Esophagus squamous epithelium (tissue), 4 donors: Measurements from ENCODE around the gene CTSH.

Experiments
- CTCF ChIP-seq, 6 experiments: fragments of 450-650 bp in 4 of 6; fragments of 200-600 bp in 2 of 6; sonication (generic) in 2 of 6; IDR thresholded peaks; one replicate each; pipeline ENCODE4 v1.5.1; 2016 to 2019; ENCODE audit warnings: antibody characterized with exemption in 6 of 6, mild to moderate bottlenecking in 4 of 6, moderate library complexity in 4 of 6
- POLR2A ChIP-seq, 4 donors: fragments of 450-650 bp; IDR thresholded peaks; one replicate each; pipeline ENCODE4 v1.6.1; 2017; ENCODE audit warnings: antibody characterized with exemption in 4 of 4, mild to moderate bottlenecking in 4 of 4, moderate library complexity in 3 of 4

- TF ChIP-seq CTCF (IDR thresholded peaks at IDR 0.05): no peak
- TF ChIP-seq POLR2A (IDR thresholded peaks at IDR 0.05): no peak
Measured at GRCh38 chr15:78993257-78993930, 48.5 kb upstream of the CTSH start.
